Stimulated activated CD8-positive, alpha-beta memory T cell treated with anti-CD3 and anti-CD28 coated beads, Interleukin-4, amount 100 ng/mL, for 48 hours (primary cell): ENCODE results near the gene SHC1.

Experiments
- DNase-seq: peaks from one replicate; pipeline ENCODE4 v3.0.0-alpha.2; 2020

The SHC1 gene

DNA sequence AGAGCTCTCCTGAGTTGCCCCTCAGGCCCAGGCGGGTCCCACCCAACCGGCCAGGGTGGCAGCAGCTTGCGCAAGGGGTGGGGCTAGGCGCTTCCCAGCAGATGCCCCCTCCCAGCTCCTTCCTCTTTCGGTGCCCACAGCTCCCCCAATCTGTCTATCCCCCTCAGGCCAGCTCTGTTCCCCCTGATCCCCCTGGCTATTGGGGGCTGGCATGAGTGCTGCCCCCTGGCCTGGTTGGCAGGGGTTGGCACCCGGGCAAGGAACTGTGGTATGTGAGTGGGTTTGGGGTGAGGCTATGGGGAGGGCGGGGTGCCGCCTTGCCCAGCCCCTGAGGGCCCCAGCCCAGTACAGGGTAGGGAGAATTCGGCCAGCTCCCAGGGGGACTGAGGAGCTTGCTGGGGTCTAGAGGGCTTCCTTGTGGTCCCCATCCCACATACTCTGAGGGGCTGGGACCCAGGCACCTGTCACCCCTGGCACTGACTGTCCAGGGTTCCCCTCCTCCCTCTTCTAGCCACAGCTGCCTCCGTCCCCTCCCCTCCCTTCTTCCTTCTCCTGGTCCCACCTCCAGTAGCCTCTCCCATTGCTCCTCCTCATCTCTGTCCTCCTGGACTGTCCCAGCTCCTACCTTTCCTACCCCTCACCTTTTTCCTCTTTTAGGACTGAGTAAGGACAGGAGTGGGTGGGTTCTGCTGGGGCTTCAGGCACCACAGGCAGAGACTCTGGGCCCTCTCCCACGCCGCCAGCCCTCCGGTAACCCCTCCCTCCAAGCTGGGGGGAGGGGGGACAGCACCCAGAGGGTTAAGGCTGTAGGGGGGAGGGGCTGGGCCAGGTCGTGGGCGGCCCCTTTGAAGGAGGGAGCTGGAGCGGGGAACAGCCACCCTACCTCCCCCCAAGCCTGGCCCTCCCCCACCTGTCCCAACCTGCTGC is 37.7 kb upstream of the SHC1 start:
- DNase-seq = no peak

GRCh38 chr1:155007251-155007828 is 36.8 kb upstream of the SHC1 start:
- DNase-seq = no peak

DNA sequence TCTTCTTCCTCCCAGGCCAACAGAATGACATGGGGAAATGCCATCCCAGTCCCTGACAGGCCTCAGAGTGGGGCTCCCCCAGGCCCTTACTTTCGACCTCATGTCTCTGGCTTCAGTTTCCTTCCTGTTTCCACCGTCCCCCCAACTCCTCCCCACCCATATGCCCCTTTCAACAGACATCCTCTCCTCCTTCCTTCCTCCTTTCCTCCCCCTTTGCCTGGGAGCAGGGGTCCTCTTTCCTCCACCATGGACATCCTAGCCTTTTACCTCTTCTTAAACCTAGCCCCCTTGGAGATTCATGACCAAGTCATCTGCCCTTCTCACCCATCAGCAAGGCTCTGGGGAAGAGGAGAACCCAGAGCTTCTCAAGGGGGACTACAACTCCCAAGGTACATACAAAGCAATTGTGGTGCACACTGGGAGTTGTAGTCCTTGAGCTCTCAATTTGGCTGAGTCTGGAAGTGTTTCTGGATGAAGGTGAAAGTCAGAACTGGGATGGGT is 36.1 kb upstream of the SHC1 start:
- peak; percentile 61 for DNase-seq

GRCh38 chr1:155005076-155006011 is 34.8 kb upstream of the SHC1 start:
- DNase-seq = no peak

DNA sequence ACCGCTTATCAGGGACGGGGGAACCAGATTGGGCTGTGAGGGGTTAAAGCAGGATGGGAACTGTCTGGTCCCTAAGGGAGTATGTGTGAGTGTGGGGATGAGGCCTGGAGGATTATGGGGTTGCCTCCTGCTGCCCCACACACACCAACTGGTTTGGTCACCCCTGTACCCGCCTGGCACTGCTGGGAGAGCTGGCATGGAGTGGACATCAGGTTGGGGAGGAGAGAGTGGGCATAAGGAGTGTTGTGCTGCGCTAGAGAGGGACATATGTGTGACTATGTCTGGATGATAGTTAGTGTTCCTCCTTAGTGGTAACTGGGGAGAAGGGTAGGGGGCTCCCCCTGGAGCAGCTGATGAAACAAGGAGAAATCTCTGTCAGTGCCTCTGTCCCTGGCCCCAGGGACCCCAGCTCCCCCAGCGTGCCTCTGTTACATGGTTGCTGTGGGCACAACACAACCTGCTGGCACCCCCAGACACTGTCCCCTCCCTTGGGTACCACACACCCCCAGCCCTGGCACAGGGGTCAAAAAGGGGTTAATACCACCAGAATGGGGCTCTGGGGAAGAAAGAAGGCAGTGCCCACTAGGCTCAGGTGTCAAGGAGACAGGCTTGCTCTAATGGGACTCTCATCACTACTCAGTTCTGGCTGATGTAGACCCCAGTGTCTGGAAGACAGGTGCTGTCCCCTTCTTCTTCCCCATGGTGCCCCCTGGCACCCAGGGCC is 34.0 kb upstream of the SHC1 start:
- DNase-seq = no peak

DNA sequence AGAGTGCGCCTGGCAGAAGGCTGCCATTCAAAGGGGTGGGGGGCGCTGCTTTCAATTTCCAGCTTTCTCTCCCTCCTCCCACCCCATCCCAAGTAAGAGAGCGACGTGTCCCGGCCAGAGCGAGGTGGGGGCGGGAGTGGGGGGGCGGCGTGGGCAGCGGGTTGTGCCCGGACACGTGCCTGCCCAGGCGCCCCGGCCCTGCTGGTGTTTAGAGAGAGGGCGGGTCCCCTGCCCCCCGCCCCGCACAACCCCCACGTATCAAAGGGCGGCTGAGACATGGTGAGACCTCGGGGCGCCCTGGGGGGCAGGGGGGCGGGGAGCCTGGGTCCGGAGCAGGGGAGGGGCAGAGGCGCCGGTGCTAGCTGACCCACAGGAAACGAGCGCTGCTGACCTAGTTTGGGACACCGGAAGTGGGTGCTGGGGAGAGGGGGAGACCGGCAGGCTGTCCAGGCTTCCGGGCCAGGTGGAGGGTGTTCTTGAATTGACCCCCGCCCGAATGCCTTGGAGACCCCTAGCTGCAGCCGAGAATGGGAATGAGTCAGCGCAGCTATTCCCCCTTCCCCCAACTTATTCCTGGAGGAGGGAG is 33.3 kb upstream of the SHC1 start:
- DNase-seq = no peak

GRCh38 chr1:155003227-155003765 is 32.7 kb upstream of the SHC1 start:
- peak; percentile 55 for DNase-seq

DNA sequence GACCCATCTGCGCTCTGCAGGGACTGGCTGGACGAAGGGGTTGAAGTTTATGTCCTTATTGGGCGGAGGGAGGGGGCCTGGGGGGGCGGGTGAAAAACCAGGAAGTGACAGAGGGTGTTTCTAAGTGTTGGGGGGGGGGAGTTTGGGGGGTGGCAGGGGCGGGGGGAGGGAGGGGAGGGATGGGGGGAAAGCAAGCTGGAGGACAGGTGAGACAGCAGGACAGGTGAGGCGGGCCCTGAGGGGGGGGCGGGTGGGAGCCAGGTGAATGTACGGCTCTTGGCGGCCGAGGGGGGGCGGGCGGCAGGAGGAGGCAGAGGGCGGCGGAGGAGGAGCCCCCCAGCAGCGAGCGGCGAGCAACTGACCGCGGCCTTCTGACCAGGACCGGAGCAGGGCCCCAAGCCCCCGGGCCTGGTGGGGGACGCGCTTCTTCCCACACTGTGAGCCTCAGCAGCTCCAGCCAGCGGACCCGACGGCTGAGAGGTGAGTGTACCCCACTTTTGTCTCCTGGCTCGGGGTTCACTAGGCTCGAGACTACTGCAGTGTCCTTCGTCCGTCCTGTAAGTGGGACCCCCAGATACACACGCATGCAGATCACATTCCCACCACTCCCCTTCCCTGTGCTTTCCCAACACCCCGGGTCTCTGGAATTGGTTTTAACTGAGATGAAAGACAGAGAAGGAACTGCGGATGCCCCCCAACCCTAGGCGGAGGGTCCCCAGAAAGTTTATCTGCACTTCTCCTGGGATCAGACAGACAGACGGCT is 32.1 kb upstream of the SHC1 start, which contains the start of gene ZBTB7B:
Gene ZBTB7B, plus strand, starts transcription at position 339 of the 763 bp plus-strand sequence. CDS start 11,859 bp downstream, outside the sequence.
- no peak for DNase-seq

- DNase-seq = peak; percentile 99
Observed at GRCh38 chr1:155001675-155002463, 31.3 kb upstream of the SHC1 start.

DNA sequence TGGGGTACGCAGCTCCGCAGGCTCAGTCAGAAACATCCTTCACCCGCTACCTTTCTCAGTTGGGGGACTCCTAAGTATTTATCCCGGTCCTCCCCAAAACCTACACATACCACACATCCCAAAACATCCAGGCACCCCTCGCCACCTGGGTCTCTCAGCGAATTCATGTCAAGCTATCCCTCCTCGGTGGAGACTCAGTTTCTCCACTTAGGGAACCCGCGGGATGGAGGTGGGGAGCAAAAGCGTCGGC is 30.8 kb upstream of the SHC1 start:
- no peak for DNase-seq

DNA sequence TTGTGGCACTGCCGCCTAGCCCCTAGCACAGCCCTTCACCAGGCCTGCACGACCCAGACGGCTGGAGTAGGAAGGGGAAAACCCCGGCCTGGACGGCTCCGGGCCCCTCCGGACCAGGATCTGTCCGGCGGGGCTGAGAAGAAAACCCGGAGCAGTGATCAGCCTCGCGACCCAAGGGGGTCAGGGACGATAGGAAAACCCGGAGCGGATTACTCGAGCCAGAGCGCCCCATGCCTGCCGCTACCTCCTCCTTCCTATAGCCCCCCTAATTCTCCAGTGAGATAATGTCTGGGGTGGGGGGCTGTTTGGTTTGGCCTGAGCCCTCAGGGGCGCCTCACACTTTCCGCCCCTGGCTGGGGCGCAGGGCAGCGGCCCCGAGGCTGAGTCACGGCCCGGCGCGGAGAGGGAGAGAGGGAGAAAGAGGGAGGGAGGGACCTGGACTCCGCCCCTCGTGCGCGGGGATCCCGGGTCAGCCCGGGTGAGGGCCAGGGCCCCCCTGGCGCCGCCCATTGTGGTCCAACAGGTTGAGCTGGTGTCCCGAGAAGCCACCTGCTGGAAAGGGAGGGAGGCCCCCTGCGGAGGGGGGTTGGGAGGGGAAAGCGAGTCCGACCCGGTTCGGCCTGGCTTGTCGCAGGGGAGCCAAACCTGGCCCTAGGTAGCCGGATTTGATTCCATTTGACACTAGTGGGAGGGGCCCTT is 30.3 kb upstream of the SHC1 start:
- peak; percentile 92 for DNase-seq

DNA sequence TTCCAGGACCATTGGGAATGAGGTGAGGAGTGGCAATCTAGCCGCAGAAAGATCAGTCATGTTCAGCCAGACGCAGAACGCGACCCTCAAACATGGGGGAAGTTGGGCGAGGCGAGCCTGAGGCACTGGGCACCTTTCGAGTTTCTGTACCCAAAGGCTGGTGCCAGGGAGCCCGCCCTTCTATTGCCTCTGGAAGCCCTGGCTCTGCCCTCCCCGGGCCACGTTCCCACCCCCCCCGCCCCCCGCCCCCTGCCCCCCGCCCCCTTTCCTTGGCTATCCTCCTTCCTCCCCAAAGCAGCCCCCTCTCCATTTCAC is 29.8 kb upstream of the SHC1 start:
- peak; percentile 69 for DNase-seq

GRCh38 chr1:154999571-155000410 is 29.2 kb upstream of the SHC1 start:
- peak; percentile 80 for DNase-seq

GRCh38 chr1:154998818-154999570 is 28.4 kb upstream of the SHC1 start:
- DNase-seq = peak; percentile 90

GRCh38 chr1:154998201-154998780 is 27.7 kb upstream of the SHC1 start:
- DNase-seq = no peak

DNA sequence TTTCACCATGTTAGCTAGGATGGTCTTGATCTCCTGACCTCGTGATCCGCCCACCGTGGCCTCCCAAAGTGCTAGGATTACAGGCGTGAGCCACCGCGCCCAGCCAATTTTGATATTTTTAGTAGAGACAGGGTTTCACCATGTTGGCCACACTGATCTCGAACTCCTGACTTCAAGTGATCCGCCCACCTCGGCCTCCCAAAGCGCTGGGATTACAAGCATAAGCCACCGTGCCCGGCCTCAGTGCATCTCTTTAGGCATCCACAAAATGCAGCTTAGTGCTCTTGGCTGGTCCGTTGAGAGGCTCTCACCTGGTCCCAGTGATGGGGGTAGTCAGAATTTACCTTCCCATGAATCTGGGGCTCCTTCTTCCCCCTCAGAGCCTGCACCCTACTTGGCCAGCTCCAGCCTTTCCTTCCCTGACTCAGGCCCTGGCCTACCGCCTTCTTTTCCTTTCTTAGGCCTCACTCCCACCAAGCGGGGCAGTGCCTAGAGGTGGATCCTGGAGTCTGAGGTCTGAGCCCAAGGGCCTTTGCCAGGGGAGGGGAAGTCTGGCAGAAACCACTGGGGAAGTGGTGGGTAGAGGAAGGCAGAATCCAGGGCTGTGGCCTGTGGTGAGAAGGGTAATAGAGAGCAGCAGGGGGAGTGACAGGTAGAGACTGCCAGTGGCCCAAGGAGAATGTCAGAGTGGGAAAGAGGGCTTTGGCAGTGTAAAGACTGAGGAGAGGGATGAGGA is 26.6 kb upstream of the SHC1 start:
- DNase-seq = no peak
